SU-DHL-6 (cell line): ENCODE results near the gene MOB3A.
"Not testable (repeated sequence)": the region's sequence is repeated elsewhere in the genome, so short reads cannot be mapped to it uniquely, and the experiment has no call there.

Experiments
- H2AFZ ChIP-seq: fragments of 200-600 bp; sonication (generic); 2 replicates; pipeline ENCODE4 v1.6.1; 2014; ENCODE audit warnings: low read depth, mild to moderate bottlenecking, moderate library complexity, mixed read lengths, antibody characterized with exemption, low read length; ENCODE audit not compliant: severe bottlenecking
- H3F3A ChIP-seq: fragments of 200-600 bp; shearing (Covaris generic); 2 replicates; pipeline ENCODE4 v1.6.0; 2016; ENCODE audit warnings: antibody characterized with exemption, mild to moderate bottlenecking; ENCODE audit not compliant: insufficient read depth
- H3K27ac ChIP-seq: fragments of 200-600 bp; sonication (generic); 2 replicates; pipeline ENCODE4 v1.5.1; 2016; ENCODE audit warnings: low read depth, mild to moderate bottlenecking, low read length, moderate library complexity, mixed read lengths
- H3K27me3 ChIP-seq: fragments of 200-600 bp; sonication (generic), shearing (Covaris generic); 2 replicates; pipeline ENCODE4 v1.6.0; 2014; ENCODE audit warnings: mild to moderate bottlenecking, low read length
- H3K36me3 ChIP-seq: fragments of 200-600 bp; sonication (generic); 2 replicates; pipeline ENCODE4 v1.6.1; 2014; ENCODE audit warnings: mild to moderate bottlenecking, low read length, mixed read lengths
- H3K4me2 ChIP-seq: fragments of 300-600, 200-600 bp; shearing (Covaris generic), sonication (generic); 2 replicates; pipeline ENCODE4 v1.6.0; 2014; ENCODE audit warnings: low read length, low read depth, mild to moderate bottlenecking; ENCODE audit not compliant: poor library complexity, severe bottlenecking
- H3K4me3 ChIP-seq: fragments of 200-600 bp; sonication (generic); 2 replicates; pipeline ENCODE4 v1.5.1; 2014; ENCODE audit warnings: antibody characterized with exemption, low read length, mild to moderate bottlenecking, mixed read lengths; ENCODE audit not compliant: insufficient read depth, poor library complexity, severe bottlenecking
- H3K79me2 ChIP-seq: fragments of 200-600 bp; sonication (generic); 2 replicates; pipeline ENCODE4 v1.6.1; 2014; ENCODE audit warnings: mild to moderate bottlenecking, low read length, moderate library complexity; ENCODE audit not compliant: insufficient read depth
- H3K9ac ChIP-seq: fragments of 200-600 bp; sonication (generic); 2 replicates; pipeline ENCODE4 v1.7.0; 2014; ENCODE audit warnings: mild to moderate bottlenecking, low read length
- H3K9me2 ChIP-seq: fragments of 200-600 bp; sonication (generic); replicated peaks from 2 replicates; pipeline ENCODE4 v1.6.1; 2014; ENCODE audit warnings: low read length; ENCODE audit not compliant: insufficient read depth
- H3K9me3 ChIP-seq: fragments of 200-600 bp; sonication (generic); 2 replicates; pipeline ENCODE4 v1.6.1; 2014; ENCODE audit warnings: low read length, mixed read lengths; ENCODE audit not compliant: insufficient read depth
- H4K20me1 ChIP-seq: fragments of 200-600 bp; sonication (generic); 2 replicates; pipeline ENCODE4 v1.6.1; 2014; ENCODE audit warnings: low read depth, mild to moderate bottlenecking, antibody characterized with exemption, low read length, moderate library complexity, mixed read lengths
- CTCF ChIP-seq: fragments of 200-600 bp; sonication (generic); IDR thresholded peaks from one replicate; pipeline ENCODE4 v1.5.1; 2017; ENCODE audit warnings: antibody characterized with exemption, mild to moderate bottlenecking, low read length, moderate library complexity; ENCODE audit not compliant: insufficient read depth, poor library complexity, severe bottlenecking
- EZH2phosphoT487 ChIP-seq: fragments of 200-600 bp; sonication (generic), shearing (Covaris generic); conservative IDR thresholded peaks from 2 replicates; pipeline ENCODE4 v1.6.1; 2018; ENCODE audit warnings: mild to moderate bottlenecking, antibody characterized with exemption, low read length, moderate library complexity, mixed read lengths

MOB3A gene

DNA sequence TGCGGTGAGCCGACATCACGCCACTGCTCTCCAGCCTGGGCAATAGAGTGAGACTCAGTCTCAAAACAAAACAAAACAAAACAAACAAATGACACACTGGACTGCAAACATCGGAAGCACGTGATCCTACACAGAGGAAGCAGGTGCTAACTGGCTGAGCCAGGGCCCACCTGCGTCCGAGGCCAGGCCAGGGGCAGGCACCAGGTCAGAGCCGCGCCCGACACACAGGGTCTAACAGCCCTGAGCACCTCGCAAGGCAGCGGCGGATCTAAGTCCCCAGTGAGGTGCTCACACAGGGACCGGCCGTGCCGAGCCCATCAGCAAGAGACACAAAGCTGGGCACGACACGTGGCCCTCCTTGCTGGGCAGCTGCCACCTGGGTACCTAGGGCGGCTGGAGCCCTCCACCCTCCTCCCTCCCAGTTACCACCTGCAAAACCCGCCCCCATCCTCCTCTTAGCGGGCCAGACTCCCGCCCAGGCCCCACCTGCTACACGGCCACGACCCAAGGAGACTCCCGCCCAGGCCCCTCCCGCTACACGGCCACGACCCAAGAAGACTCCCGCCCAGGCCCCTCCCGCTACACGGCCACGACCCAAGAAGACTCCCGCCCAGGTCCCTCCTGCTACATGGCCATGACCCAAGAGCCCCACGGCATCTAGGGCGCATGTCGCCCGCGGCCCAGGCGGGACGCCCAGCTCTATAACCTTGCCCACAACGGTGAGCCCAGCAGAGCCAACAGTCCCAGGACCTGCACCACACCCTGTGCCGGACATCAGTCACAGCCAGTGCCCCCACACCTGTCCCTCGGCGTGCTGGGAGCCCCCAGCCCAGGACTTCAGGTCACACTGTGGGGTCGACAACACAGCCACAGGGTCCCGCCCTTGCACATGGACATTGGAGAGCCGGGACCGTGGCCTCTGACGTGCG is 39.6 kb upstream of the MOB3A start:
- Histone ChIP-seq H4K20me1 (no peaks in the 10 kb centered on the region), H3K4me2 (no peak overlapping the region), H3K9ac (no peak overlapping the region), H2AFZ (no peak overlapping the region), H3K27ac (no peak overlapping the region), H3K27me3 (no peaks in the 10 kb centered on the region), H3F3A (no peaks in the 10 kb centered on the region), H3K9me3 (no peaks in the 10 kb centered on the region), H3K4me3 (no peak overlapping the region), H3K9me2 (no peaks in the 10 kb centered on the region), H3K36me3 (no peaks in the 10 kb centered on the region), H3K79me2 (peaks cover 13% of the 10 kb centered on the region; the same call in 1 of the 2 replicates)
- TF ChIP-seq CTCF: no peak
- TF ChIP-seq EZH2phosphoT487: no peak

GRCh38 chr19:2132731-2133490 is 36.8 kb upstream of the MOB3A start:
- H3K36me3 ChIP-seq: no peaks in the 10 kb centered on the region
- H3F3A ChIP-seq: no peaks in the 10 kb centered on the region
- no peak overlapping the region for H2AFZ ChIP-seq
- H3K4me3 ChIP-seq: no peak overlapping the region
- no peaks in the 10 kb centered on the region for H3K79me2 ChIP-seq
- no peak overlapping the region for H3K4me2 ChIP-seq
- H3K9me3 ChIP-seq: no peaks in the 10 kb centered on the region
- no peak overlapping the region for H3K27ac ChIP-seq
- no peaks in the 10 kb centered on the region for H4K20me1 ChIP-seq
- no peak overlapping the region for H3K9ac ChIP-seq
- no peaks in the 10 kb centered on the region for H3K27me3 ChIP-seq
- TF ChIP-seq CTCF: no peak
- no peak for TF ChIP-seq EZH2phosphoT487
- no peaks in the 10 kb centered on the region for H3K9me2 ChIP-seq

DNA sequence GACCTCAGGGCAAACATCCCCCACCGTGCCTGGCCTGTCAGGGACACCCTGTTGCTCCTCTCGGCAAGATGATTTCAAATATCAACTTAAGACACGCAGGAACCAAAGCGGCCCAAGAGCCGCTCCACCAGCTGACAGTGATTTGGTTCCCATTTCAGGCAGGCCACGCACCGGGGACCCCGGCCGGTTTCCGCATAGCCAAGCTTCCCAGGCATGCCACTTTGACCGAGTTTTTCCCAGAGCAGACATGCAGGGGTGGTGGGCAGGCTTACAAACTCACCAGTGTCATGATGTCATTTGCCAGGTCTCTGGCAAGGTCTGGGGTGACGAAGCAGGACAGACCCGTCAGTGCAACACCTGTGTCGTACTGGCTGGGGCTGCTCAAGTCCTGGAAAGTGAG is 36.1 kb upstream of the MOB3A start:
- H2AFZ ChIP-seq: no peak overlapping the region
- H3K9me2 ChIP-seq: no peaks in the 10 kb centered on the region
- H3K36me3 ChIP-seq: no peaks in the 10 kb centered on the region
- H3K79me2 ChIP-seq: no peaks in the 10 kb centered on the region
- H3K27me3 ChIP-seq: no peaks in the 10 kb centered on the region
- no peak overlapping the region for H3K4me2 ChIP-seq
- no peaks in the 10 kb centered on the region for H3K9me3 ChIP-seq
- H3F3A ChIP-seq: no peaks in the 10 kb centered on the region
- no peaks in the 10 kb centered on the region for H4K20me1 ChIP-seq
- no peak overlapping the region for H3K9ac ChIP-seq
- TF ChIP-seq CTCF: no peak
- TF ChIP-seq EZH2phosphoT487: no peak
- no peak overlapping the region for H3K4me3 ChIP-seq
- no peak overlapping the region for H3K27ac ChIP-seq

DNA sequence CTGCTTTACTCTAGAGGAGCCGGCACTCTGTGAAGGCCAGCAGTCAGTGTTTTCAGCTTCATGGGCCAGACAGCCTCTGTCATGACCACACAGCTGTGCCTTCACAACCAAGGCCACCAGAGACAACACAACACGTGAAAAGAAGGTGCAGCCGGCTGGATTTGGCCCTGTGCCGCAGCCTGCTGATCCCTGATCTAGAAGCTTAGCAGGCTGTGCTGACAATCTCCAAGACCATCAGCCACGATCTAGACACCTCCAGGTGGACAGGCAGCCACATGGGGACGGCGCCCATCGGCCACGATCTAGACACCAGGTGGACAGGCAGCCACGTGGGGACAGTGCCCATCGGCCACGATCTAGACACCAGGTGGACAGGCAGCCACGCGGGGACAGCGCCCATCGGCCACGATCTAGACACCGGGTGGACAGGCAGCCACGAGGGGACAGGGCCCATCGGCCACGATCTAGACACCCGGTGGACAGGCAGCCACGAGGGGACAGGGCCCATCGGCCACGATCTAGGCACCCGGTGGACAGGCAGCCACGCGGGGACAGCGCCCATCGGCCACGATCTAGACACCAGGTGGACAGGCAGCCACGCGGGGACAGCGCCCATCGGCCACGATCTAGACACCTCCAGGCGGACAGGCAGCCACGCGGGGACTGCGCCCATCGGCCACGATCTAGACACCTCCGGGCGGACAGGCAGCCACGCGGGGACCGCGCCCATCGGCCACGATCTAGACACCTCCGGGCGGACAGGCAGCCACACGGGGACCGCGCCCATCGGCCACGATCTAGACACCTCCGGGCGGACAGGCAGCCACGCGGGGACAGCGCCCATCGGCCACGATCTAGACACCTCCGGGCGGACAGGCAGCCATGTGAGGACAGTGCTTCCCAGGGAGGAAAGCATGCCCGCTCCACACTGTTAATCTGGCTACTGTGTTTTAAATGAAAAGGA is 35.2 kb upstream of the MOB3A start:
- H3K36me3 ChIP-seq, H3K9me2 ChIP-seq, H3K9ac ChIP-seq, H3K4me3 ChIP-seq, H2AFZ ChIP-seq, H3K9me3 ChIP-seq, H3K27me3 ChIP-seq, H3F3A ChIP-seq, H3K4me2 ChIP-seq, H3K79me2 ChIP-seq, H3K27ac ChIP-seq, H4K20me1 ChIP-seq: not testable (repeated sequence)
